Renal pelvis (tissue), 12 donors: Measurements from ENCODE around the gene TCP11L1. TPM values are rescaled to one million over a fixed set of nuclear protein-coding genes. Genes with fewer than 3 reads are reported as not detected.
A peak's percentile ranks its signal among the peaks of the same experiment; 100 is the strongest.

Experiments used
- DNase-seq: peaks from one replicate; pipeline ENCODE4 v3.0.0-alpha.2; 2013
- long read RNA-seq, 16 experiments: transcript quantifications; one replicate each; lab custom pipeline, GENCODE V29; 2026
- polyA plus RNA-seq, 3 donors: library from polyadenylated mRNA; unstranded; fragments of 120-200 nt; gene quantifications; one replicate each; pipeline ENCODE4 v1.2.1, GENCODE V29; 2013; ENCODE audit not compliant: insufficient read length in 3 of 3

TCP11L1 gene, protein sequence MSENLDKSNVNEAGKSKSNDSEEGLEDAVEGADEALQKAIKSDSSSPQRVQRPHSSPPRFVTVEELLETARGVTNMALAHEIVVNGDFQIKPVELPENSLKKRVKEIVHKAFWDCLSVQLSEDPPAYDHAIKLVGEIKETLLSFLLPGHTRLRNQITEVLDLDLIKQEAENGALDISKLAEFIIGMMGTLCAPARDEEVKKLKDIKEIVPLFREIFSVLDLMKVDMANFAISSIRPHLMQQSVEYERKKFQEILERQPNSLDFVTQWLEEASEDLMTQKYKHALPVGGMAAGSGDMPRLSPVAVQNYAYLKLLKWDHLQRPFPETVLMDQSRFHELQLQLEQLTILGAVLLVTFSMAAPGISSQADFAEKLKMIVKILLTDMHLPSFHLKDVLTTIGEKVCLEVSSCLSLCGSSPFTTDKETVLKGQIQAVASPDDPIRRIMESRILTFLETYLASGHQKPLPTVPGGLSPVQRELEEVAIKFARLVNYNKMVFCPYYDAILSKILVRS
- polyA plus RNA-seq: 10 to 100 TPM in 2 of 3 donors, 1 to 10 TPM in 1; 9.8 to 13.2 (median 12.7) TPM
- long read RNA-seq, donor 1: 0 reads
- long read RNA-seq, donor 2, partial matches to known transcripts: 118 of 144 reads
- long read RNA-seq, donor 2, other reads (novel, unspliced or antisense): 26 of 144 reads
- long read RNA-seq, donor 3, partial matches to known transcripts: 85 of 99 reads
- long read RNA-seq, donor 3, other reads (novel, unspliced or antisense): 12 of 99 reads
- long read RNA-seq, donor 4, partial matches to known transcripts: 0 of 1 reads
- long read RNA-seq, donor 4, other reads (novel, unspliced or antisense): 0 of 1 reads
- long read RNA-seq, donor 5: 0 reads
- long read RNA-seq, donor 6, partial matches to known transcripts: 106 of 116 reads
- long read RNA-seq, donor 6, other reads (novel, unspliced or antisense): 7 of 116 reads
- long read RNA-seq, donor 7, partial matches to known transcripts: 0 of 2 reads
- long read RNA-seq, donor 7, other reads (novel, unspliced or antisense): 0 of 2 reads
- long read RNA-seq, donor 8, partial matches to known transcripts: 0 of 3 reads
- long read RNA-seq, donor 8, other reads (novel, unspliced or antisense): 0 of 3 reads
- long read RNA-seq, donor 9: 0 reads
- long read RNA-seq, donor 10, partial matches to known transcripts: 85 of 91 reads
- long read RNA-seq, donor 10, other reads (novel, unspliced or antisense): 5 of 91 reads
- long read RNA-seq, donor 11, partial matches to known transcripts: 0 of 2 reads
- long read RNA-seq, donor 11, other reads (novel, unspliced or antisense): 0 of 2 reads
- long read RNA-seq, donor 12, partial matches to known transcripts: 0 of 3 reads
- long read RNA-seq, donor 12, other reads (novel, unspliced or antisense): 0 of 3 reads
- long read RNA-seq, donor 13, partial matches to known transcripts: 0 of 1 reads
- long read RNA-seq, donor 13, other reads (novel, unspliced or antisense): 0 of 1 reads
- long read RNA-seq, donor 14: 0 reads
- long read RNA-seq, donor 15, partial matches to known transcripts: 173 of 181 reads
- long read RNA-seq, donor 15, other reads (novel, unspliced or antisense): 7 of 181 reads
- long read RNA-seq, donor 16: 0 reads

DNA sequence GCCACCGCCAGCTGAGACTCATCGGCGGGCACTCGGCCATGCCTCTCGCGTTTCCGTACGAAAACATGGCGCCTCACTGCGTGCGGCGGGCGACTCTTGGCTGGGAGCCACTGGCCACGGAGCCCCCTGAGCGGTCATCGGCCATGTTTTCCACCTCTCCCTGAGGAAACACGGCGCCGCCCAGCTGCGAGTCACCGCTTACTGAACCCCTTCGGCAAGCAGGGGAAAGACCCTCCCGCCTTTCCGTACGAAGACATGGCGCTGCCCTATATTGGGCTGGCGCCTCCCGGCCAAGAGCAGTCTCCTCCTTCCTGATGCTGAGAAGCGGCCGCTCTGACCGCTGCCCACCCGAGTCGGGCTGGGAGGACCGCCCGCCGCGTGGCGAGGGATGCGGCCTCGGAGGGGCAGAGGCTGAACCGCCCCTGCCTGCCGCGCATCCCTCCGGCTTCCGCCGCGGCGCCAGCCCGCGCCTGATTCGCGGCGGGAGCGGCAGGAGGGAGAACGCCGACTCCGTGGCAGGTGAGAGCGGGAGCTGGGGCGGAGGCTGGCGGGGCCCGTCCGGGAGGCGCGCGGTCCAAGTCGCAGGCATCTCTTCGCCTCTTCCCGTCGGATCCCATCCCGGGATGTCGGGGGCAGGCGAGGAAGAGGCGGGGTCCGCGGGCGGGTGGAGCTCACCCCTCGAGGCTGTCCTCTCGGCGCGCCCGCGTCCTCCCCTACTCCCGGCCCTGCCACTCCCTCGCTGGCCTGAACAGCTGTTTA lies at the start of gene TCP11L1:
TSS of gene TCP11L1 (plus strand) at position 299 of the 759 bp plus-strand sequence. CDS start 4,202 bp downstream, outside the sequence.
- peak; percentile 95 for DNase-seq

DNA sequence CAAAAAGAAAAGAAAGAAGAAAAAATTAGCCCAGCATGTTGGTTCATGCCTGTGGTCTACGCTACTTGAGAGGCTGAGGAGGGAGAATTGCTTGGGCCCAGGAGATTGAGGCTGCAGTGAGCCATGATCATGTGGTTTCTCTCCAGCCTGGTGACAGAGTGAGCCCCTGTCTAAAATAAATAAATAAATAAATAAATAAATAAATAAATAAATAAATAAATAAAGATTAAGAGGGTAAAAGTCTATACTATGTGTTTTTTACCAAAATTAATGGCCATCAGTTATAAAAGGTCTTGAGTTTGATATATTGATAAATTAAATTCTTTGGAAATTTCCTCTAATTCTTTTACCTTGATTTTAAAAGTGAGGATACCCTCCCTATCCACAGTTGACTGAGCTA lies 48.9 kb upstream of the TCP11L1 start:
- DNase-seq: no peak

DNA sequence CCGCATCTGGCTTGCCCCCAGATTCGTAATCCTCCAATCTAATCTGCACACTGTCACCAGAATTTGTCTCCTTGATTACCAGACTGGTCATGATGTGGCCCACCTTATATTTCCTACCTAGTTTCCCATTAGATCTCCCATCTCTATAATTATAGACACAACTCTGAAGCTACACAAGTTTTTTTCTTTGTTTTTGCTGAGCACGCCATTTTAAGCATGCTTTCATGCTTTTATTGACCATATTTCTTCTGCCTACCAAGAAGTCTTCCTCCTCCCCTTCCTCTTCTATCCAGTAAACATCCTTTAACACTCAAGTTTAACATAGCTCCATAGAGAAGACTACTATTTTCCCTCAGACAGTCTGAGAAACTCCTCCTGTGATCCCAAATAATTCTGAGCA lies 47.9 kb upstream of the TCP11L1 start:
- DNase-seq: no peak

DNA sequence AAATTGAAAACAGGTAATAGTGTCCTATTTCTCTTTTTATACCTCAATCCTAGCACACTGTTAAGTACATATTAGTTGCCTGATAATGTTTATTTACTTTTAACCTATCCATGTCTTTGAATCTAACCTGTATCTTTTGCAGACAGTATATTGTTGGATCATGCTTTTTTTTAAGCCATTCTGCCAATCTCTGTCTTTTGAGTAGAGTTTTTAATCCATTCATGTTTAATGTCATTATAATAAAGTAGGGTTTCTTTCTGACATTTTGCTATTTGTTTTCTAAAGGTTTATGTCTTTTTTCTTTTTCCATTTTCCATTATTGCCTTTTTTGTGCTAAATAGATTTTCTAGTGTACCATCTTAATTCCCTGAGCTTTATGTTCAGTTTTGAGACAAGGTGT lies 47.5 kb upstream of the TCP11L1 start:
- no peak for DNase-seq

DNA sequence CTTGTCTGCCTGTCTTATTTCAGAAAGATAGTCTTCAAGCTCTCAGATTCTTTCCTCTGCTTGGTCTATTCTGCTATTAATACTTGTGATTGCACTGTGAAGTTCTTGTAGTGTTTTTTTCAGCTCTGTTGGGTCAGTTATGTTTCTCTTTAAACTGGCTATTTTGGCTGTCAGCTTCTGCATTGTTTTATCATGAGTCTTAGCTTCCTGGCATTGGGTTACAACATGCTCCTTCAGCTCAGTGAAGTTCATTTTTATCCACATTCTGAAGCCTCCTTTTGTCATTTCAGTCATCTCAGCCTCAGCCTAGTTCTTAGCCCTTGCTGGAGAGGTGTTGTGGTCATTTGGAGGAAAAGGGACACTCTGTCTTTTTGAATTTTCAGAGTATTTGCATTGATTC lies 39.2 kb upstream of the TCP11L1 start:
- DNase-seq: no peak

DNA sequence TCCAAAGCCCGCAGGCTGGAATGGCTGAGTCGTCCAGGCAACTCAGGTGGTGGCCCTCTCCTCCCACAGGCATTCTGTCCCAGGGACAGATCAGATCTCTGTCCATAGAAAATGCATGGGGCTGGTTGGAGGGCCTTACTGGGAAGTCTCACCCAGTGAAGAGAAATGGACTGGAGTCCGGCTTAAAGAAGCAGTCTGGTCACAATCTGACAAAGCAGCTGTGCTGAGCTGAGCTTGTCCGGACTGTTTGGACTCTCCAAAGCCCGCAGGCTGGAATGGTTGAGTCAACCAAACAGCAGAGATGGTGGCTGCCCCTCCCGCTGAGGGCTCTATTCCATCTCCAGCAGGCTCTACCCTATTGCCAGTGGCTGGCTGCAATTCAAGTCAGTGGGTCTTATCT lies 38.1 kb upstream of the TCP11L1 start:
- no peak for DNase-seq

DNA sequence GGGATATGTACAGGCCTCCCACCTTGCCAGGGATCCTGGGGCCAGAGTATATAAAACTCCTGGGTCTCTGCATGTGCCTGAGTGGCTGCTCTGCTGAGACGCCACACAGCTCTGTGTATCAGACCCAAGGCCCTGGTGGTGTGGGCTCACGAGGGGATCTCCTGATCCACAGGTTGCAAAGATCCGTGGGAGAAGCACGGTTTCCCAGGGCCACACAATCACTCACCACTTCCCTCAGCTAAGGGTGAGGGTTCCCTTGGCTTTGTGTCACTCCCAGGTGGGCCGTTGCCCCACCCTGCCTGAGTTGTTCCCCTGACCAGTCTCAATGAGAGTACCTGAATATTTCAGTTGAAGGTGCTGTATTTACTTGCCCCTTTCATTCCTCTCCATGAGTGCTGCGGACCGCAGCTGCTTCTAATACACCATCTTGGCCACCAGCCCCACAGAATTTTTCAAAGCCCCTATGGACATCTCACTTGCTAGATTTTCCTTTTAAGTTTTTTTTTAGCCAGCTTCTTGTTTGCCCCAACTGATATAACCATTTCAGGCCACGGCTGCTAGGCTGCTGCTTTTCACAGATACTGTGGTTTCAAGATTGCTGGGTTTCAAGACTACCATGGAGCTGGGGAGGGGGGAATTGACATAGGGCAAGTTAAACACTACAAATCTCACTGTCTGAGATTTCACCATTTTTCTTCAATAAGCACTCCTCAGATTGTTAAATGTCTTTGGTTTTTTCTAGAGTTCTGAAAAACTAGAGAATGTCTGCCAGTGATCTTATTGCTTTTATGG lies 37.4 kb upstream of the TCP11L1 start:
- DNase-seq: no peak

DNA sequence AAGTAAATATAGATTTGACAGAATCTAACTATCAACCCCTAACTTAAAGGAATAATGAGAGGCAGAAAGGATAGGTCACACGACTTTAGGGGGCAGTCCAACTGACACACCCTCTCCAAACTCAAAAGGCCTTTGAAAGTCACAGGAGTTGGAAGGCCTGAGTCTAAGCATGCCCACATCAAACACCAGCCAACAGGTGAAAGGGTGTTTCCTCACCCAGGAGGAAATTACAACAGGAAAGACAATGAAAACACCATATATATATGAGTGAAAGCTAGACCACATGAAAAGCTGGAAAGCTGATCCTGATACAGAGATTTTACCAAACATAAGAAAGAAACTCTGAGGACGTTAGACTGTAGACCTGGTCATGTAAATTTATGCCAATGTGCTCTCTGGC lies 34.2 kb upstream of the TCP11L1 start:
- DNase-seq: no peak

DNA sequence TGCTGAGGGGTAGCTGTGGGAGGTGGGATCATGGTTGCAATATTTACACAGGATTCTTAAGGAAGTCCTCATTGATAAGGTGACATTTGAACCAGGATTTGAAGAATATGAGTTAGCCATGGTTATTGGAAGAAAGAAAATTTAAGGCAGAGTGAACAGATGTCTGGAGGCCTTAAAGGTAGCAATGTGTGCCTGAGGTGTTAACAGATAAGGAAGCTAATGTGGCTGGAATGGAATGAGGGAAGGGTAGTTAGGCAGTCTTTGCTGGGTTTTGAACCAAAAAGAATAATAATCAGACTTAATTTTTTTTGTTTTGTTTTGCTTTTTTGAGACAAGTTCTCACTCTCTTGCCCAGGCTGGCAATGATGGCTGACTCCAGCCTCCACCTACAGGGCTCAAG lies 33.4 kb upstream of the TCP11L1 start:
- DNase-seq: no peak

DNA sequence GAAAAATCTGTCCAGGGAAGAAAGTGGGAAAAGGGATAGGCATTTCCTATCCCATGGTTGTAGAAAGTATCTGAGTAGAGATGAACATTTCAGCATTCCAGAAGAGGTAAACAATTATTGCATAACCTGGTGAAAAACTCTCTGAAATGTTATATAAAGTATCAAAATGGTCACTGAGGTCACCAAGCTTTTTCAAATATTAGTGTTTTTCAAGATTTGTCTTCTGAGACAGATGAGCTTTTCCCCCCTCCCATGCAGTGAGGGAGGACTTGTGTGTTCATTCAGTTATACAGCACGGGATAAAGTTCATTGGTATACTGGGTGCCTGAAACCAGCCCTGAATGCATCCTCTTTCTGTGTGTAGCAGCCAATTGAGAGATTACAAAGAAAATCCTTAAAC lies 25.6 kb upstream of the TCP11L1 start:
- no peak for DNase-seq

DNA sequence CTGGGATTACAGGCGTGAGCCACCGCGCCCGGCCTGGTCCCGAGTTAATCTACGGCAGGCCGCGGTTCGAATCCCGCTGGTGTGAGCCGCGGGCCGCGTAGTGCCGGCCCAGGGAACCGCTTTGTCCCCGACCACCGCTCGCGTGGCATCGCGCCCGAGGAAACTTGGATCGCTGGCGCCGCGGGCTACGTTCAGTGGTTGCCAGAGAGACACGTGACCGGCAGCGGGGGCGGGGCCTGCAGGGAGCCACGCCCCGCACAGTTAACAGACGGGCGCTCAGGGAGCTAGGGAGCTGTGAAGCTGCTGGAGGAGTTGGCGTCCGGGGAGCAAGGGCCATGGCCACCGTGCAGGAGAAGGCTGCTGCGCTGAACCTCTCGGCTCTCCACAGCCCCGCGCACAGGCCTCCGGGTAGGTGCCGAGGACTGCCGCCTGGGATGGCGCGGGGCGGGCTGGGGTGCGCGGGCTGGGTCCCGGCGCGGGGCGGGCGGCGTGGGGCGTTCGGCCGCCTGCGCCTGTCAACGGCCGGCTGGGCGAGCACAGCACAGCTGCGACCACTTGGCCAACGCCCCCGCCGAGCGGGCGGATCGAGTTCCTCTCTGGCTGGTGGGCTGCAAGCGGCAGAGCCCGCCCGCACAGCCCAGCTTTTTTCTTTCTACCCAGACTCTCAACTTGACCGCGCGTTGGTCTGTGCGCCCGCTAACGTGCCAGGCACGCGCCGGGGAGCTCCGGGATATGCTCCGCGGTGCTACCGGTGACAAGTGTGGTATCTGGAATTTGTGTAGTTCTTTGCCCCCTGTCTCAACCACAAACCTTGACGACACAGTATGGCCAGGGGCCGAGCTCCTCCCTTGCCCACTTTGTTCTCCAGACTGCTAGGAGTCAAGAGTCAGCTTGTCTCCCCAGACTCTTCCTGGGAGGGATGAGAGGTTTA lies 23.5 kb upstream of the TCP11L1 start, which contains the start of gene DEPDC7:
TSS of gene DEPDC7 (plus strand) at position 258 of the 931 bp plus-strand sequence. CDS start at position 336, 78 bp downstream.
- peak; percentile 91 for DNase-seq

DNA sequence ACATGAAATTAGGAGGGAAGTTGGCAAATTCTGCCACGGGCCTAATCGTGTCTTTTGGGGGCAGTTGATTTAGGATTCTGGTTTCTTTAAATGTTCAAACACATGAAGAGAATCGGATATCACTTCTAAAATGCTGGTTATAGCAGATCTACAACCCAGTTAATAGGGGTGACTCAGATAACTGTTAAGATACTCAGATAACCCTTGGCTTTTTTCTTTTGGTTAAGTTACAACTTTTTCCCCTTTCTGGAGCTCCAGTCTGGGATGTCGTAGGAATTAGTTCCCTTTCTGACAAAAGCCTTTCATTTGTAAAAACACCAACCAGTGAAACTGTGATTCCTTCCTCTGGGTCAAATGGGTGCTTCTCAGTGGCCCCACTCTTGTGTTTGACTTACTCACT lies 22.7 kb upstream of the TCP11L1 start:
- no peak for DNase-seq

DNA sequence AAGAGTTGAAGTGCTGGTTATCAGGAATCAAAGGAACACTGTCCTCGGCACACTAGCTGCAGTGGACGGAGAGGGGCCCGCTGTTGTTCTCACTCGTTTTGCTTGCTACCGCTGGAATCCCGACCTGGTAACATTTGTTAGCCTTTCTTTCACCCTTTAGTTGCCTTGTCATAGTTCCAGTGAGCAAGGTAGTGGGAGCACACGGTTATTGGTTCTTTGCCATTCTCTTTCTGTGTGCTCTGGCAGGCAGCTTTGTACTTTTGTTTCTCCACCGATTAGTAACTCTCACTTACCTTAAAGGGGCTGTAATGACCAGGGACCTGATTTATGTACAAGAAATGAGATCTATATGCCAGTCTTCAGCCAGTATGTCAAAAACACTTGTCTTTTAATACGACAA lies 21.9 kb upstream of the TCP11L1 start:
- no peak for DNase-seq

DNA sequence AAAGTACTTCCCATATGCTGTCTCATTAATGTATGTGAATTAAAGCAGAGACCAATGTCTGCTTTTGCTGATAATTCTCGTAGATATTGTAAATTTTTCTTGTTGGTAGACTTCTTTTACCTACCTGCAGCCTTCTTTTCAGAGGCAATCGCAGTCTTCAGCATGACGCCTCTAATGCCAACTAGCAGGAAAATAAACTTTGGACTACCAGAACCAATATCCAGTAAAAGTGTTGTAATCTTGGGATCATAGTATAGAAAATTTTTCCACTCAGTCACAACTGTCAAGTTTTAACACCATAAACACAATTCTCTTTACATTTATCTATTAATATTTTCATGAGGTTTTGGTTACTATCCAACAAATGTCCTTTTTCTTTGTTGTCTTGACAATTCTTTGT lies 21.4 kb upstream of the TCP11L1 start:
- no peak for DNase-seq

DNA sequence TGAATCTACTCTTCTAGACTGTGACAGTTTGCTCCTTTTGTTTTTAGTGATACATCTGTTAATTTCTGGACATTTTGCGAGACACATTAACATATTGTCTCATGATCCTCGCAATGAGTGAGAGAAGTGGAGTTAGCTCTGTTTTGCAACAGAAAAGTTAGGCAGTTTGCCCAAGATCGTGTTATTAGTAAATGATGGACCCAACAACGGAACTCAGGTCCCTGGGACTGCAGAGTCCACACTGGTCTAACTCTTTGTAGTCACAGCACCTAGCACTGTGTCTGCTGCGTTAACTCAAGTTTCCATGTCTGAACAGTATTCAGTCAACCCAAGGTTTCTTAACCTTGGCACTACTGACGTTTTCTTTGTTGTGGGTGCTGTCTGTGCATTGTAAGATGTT lies 20.5 kb upstream of the TCP11L1 start:
- no peak for DNase-seq

DNA sequence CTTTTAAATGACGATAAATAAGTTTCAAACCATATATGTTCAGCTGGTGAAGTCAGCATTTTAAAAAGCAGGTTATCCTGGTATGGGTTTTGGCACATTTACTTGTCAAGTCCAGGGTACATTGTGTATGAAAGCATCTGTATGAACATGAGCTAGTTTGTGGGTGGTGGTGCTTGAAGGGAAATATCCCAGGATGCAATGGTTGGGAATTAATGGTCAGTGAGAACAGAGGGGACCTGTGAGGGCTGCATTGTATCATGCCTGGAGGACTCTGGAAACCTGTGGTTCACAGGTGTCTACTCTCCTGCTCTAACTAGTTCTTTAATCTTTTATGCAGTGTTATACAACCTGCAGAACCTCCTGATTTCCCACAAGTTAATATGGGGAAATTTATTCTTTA lies 17.9 kb upstream of the TCP11L1 start:
- peak; percentile 56 for DNase-seq

DNA sequence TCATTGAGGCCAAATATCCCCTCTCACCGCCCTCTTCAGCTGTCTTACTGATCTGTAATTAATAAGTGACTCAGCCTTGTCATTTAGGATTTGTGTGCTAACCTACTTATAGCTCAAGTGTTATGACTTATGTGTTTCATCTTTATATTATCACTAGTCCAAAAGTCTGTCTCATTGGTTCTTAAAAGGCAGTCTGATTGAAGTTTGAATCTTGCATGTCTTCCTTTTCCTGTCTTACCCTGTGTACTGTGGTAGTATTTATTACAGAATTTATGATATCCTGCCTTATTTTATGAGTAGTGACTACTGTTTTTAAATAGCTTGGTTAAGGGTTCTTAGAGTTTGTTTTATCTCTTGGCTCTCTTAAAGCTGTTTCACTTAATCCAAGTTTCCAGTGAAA lies 17.4 kb upstream of the TCP11L1 start:
- no peak for DNase-seq

DNA sequence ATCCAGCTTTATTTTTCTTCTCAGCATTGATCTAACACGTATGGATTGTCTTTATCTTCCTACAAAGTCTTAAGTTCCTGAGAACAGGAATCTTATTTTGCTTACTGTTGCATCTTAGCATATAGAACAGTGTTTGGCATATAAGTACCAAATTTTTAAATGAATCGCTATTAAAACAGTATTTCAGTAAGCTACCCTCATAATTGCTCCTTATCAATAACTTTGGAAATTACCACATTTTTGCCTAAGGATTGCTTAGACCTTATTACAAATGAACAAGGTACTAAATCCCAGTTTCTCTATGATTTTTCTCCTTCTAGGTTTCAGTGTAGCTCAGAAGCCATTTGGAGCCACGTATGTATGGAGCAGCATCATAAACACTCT lies 14.0 kb upstream of the TCP11L1 start:
- DNase-seq: no peak

DNA sequence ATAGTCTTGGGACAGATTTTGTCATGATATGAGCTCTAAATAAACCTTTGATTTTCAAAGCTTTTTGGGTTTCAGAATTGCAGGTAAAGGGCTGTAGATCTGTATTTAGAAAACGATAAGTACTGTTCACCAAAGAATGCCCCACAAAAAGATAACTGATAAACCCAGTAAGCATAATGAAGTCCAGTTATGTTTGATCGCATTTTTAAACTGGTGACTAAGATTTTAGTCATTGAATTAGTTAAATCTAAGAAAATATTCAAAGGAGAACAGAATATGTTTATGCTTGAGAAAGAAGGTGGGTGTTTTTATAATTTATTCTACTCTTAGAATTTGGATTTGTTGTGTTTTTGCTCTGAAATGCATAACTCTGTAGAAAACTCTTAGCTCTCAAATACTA lies 12.1 kb upstream of the TCP11L1 start:
- DNase-seq: no peak
